Measurements from ENCODE around the gene MAPK8IP1.

DNA sequence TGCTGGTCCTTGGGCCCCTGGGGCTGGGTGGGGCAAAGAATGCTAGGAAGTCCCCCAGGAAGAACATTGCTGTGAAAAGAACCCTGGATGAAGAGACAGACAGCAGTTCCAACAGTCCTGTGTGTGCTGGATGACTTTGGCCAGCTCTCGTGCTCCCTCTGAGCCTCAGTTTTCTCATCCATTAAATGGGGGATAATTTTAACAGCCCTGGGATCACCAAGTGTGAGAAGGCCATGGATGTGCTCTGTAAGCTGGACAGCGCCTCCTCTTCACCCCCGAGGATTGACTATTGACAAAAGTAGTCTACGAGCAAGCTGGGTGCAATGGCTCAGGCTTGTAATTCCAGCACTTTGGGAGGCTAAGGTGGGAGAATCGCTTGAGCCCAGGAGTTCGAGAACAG is 39.5 kb downstream of the MAPK8IP1 start:
- TF ChIP-seq, protein P1, sequence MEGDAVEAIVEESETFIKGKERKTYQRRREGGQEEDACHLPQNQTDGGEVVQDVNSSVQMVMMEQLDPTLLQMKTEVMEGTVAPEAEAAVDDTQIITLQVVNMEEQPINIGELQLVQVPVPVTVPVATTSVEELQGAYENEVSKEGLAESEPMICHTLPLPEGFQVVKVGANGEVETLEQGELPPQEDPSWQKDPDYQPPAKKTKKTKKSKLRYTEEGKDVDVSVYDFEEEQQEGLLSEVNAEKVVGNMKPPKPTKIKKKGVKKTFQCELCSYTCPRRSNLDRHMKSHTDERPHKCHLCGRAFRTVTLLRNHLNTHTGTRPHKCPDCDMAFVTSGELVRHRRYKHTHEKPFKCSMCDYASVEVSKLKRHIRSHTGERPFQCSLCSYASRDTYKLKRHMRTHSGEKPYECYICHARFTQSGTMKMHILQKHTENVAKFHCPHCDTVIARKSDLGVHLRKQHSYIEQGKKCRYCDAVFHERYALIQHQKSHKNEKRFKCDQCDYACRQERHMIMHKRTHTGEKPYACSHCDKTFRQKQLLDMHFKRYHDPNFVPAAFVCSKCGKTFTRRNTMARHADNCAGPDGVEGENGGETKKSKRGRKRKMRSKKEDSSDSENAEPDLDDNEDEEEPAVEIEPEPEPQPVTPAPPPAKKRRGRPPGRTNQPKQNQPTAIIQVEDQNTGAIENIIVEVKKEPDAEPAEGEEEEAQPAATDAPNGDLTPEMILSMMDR (IDR thresholded peaks at IDR 0.05), result no peak
- no peak for TF ChIP-seq POLR2A (IDR thresholded peaks at IDR 0.05)

Measured in thyroid gland (tissue), 4 donors.